C4-2B (cell line): ENCODE data around the gene GNL2.

Source experiments
- H3K27ac ChIP-seq: fragments of 450-650 bp; 2 replicates; pipeline ENCODE4 v1.5.1; 2017
- CTCF ChIP-seq: fragments of 450-650 bp; conservative IDR thresholded peaks from 2 replicates; pipeline ENCODE4 v1.5.1; 2017; ENCODE audit warnings: mild to moderate bottlenecking
- ZFX ChIP-seq: fragments of 450-650 bp; IDR thresholded peaks from 2 replicates; pipeline ENCODE4 v1.6.1; 2017

The GNL2 gene

GRCh38 chr1:37633040-37633937 lies 37.6 kb upstream of the GNL2 start:
- no peak overlapping the region for H3K27ac ChIP-seq

GRCh38 chr1:37631036-37631435 lies 35.3 kb upstream of the GNL2 start:
- TF ChIP-seq ZFX, result no peak
- TF ChIP-seq CTCF, result no peak
- H3K27ac ChIP-seq, result no peak overlapping the region

More at GRCh38 chr1:37633040-37633937, 37.6 kb upstream of the GNL2 start:
- no peak for TF ChIP-seq ZFX
- no peak for TF ChIP-seq CTCF

DNA sequence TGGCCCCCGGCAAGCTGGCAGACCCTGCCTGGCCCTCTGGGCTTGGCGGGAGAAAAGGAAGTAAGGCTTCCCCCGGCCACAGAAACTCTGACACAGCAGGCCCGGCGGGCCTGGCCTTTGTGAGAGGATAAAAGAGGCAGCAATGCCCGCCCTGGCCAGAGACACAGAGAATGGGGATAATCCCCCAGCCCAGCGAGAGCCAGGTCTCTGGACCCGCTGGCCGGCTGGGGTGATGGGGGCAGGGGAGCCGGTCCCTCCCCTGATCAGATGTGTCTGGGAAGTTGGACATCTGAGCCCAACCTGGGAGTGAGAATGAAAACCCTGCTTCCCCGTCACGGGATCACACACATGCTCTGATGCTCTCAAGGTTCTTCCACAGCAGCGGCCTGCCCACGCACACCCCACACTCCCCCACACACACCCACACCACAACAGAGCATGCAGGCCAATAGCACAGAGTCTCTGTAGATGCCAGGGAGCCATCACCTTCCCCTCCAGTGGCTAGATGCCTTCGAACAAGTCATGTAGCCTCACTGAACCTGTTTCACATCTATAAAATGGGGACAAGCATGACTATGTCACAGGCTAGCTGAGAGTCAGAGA lies 34.8 kb upstream of the GNL2 start:
- TF ChIP-seq ZFX (no peak), CTCF (no peak)
- no peak overlapping the region for H3K27ac ChIP-seq

GRCh38 chr1:37629726-37630425 lies 34.1 kb upstream of the GNL2 start:
- no peak for TF ChIP-seq ZFX
- no peak for TF ChIP-seq CTCF
- H3K27ac ChIP-seq, result no peak overlapping the region

- TF ChIP-seq ZFX (no peak), CTCF (no peak)
- no peak overlapping the region for H3K27ac ChIP-seq
Measured at GRCh38 chr1:37629008-37629407, 33.3 kb upstream of the GNL2 start.

DNA sequence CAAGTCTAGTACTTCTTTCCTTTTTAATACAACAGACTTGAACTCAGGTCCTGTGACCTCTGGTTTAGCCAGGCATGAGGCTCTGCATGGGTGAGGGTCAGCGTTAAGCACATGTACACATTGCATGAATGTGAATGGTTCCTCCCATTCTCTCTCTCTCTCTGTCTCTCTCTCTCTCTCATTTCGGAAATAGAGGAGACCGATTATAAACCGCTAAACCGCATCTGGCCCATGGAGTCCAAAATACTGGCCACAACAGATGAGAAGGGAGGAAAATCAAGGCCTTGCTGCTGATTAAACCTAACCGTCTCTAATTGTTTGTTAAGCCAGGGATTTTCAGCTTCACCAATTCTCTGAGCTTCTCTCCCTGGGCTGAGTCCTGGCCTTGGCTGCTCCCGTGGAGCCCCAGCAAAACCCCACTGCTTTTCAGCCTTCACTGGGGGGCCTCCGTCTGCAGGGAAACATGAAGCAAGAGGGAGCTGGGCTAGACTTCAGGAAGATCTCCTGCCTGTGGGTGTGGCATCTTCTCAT lies 32.4 kb upstream of the GNL2 start:
- H3K27ac ChIP-seq, result no peak overlapping the region

More for the DNA sequence above, 32.4 kb upstream of the GNL2 start:
- TF ChIP-seq ZFX (no peak), CTCF (no peak)
